Left lobe of liver (tissue), 2 donors: Measurements from ENCODE around the gene RAB13. TPM values are rescaled to one million over a fixed set of nuclear protein-coding genes. Genes with fewer than 3 reads are reported as not detected.

Experiments used
- ATAC-seq: fragments of 200-7000 bp; cut with Tn5 transposase; one replicate; pipeline ENCODE4 v1.9.1; 2020; ENCODE audit warnings: mild to moderate bottlenecking, moderate library complexity
- DNase-seq: peaks from one replicate; pipeline ENCODE4 v3.0.0-alpha.2; 2020; ENCODE audit warnings: low spot score
- total RNA-seq: library from RNA; stranded (reverse); gene quantifications from one replicate; pipeline ENCODE4 v1.2.1, GENCODE V29; 2021
- donor health status: DM: no; HTN: no; CAD: no; lungs with moderate emphysema.
- donor health status: DM: no; HTN: yes; CAD: no.

RAB13 gene
- total RNA-seq, 1 donor from 2014 or later = 46.3 TPM

DNA sequence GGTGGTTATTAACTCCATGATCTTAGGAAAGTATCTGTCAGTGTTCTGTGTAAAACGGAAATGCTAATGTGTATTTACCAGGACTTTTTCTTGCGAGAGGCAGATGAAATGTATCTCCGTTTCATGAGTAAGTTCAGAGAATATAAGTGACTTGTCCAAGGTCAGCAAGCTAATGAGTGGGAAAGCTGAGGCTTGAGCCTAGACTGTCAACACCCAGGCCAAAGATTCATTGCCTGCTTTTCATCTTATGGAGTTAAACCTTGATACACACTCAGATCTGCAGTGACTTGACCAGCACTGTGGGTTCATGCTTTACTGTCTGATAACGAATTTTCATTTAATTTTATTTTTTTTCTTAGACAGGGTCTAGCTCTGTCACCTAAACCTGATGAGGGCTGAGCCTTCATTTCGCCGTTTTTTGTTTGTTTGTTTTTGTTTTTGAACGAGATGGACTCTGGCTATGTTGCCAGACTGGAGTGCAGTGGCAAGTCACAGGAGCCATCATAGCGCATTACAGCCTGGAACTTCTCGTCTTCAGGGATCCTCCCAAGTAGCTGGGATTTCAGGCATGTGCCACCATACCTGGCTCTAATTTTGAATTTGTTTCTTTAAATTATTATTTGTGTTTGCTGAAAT lies 7.7 kb downstream of the RAB13 start:
- ATAC-seq (peak; percentile 5), DNase-seq (no peak)

DNA sequence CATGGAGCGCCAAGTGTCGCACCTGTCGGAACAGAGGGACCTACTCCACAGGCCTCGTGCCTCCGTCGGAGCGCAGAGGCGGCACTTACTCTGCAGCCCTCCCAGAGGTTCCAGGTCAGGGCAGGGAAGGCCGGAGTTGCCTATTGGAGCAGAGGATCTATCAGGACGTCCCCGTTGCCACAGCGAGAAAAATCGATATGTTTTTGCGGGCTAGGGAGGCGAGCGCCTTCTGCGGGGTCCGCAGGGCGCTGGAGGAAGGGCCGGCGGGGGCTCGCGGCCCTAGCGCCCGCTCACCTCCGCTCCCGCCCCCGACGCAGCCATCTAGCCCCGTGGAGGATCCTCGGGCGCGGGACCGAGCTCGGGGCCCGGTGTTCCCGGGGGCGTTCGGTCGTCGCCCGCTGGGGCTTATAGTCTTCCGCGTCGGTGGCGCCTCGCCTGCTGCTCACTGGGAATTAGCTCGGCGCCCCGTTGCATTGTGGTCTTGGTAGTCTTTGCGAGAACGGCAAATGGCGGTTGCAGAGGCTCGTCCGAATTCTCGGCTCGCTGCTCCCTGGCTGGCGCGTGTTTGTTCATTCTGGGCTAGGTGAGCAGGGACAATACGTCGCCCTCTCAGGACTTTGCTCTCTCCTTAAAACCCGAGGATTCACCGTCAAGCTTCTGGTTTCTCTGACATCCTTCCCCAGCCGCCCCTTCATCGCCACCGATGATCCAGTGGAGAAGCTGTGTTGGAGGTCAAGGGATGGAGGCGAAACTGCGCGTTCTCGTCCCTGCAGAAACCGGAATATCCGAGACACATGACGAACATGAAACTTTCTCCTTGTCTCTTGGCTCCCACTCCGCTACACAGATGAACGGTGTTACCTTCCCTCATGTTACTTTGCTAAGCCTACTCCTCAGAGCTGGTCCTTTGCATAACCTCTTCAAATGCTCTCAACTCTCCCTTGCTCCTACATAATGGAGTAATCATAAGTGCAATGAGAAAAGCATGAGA lies 8.6 kb downstream of the RAB13 start, which contains the start of gene JTB:
Gene JTB, minus strand, starts transcription at position 425 of the 991 bp plus-strand sequence. Its CDS starts 422 bp downstream, at position 3.
- DNase-seq = peak; percentile 93
- peak; percentile 93 for ATAC-seq

DNA sequence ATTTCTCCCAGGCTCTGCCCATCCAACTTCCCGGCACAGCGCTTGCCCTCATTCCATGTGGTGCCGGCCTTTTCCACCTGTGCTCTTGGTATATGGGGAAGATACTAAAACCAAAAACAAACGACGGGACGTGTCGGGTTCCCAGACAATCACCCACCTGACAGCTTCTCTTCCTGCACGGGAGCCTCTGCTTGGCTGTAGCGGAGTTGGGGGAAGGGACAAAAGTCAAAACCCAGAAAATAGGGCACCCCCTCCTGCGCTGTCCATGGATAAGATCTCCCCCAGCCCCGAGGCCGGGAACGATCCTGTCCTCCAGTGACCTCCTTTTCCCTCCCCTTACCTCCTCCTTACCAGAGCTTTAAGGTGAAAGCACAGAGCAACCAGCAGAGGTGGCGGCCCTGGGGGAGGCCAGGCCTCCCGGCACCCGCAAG lies 9.3 kb downstream of the RAB13 start:
- ATAC-seq = no peak
- no peak for DNase-seq

DNA sequence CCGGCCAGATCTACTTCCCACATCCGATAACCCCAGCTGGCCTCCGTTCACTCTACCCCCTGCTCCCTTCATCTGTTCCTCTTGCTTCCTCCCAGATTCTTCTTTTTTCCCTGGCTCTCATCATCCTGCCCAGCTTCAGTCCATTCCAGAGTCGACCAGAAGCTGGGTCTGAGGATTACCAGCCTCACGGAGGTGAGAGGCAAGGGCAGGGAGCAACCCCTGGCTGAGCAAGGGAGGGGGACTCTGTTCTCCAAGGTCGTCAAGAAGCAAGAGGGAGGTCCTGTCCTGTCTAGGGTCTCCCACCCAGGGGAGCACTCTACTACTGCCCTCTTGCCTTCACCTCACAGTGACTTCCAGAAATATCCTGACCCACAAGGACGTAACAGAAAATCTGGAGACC lies 12.6 kb downstream of the RAB13 start:
- no peak for ATAC-seq
- DNase-seq = no peak

DNA sequence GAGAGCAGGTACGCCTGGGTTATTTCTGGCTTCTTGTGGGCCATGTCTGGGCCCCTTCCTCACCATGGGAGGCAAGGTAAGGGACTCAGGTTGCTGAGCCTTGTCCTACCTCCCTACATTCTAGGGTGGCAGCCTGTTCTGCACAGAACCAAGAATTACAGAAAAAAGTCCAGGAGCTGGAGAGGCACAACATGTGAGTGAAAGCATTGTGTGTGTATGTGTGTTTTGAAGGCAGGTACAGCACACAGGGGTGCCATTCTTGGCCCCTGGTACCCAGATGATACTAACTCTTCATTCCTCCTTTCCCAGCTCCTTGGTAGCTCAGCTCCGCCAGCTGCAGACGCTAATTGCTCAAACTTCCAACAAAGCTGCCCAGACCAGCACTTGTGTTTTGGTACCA lies 13.1 kb downstream of the RAB13 start:
- ATAC-seq (no peak), DNase-seq (no peak)

DNA sequence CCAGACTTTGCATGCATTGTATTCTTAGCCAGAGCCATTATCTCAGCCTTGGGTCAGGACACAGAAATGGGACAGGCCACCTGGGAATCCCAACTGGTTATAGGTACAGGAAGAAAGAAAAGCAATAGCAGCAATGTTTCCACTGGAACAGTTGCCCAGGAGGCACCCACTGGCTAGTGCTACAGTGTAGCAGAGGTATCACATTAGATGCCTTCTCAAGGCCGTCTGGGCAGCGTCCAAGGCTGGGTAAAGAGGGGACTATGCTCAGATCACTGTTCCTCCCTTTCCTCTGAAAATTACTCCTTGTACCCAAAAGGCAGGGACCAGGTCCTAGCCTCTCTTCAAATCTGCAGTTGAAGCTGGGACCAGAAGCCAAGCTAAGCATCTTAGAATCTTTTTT lies 15.8 kb downstream of the RAB13 start:
- no peak for ATAC-seq

DNA sequence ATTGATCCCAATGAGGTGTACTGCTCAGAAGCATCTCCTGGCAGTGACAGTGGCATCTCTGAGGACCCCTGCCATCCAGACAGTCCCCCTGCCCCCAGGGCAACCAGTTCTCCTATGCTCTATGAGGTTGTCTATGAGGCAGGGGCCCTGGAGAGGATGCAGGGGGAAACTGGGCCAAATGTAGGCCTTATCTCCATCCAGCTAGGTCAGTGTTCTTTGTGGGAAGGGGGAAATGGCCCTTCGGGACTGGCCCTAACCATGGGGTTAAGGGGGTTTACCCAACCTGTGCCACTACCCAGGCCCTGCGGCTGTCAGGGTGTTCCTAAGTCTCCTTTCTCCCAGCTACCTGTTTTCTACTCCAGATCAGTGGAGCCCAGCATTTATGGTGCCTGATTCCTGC lies 17.2 kb downstream of the RAB13 start:
- no peak for DNase-seq
- ATAC-seq = no peak

More for the DNA sequence above, 15.8 kb downstream of the RAB13 start:
- DNase-seq = no peak

DNA sequence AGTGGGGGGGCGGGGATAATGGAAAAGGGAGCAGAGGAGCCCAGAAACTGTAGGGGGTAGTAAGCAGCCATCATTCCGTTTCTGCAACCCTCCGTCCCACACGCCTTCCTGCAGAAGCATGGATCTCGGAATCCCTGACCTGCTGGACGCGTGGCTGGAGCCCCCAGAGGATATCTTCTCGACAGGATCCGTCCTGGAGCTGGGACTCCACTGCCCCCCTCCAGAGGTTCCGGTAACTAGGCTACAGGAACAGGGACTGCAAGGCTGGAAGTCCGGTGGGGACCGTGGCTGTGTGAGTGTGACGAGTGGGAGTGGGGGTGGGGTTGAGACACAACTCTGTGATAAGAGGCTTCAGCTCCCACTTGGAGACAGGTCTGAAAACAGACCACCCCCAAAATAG lies 17.7 kb downstream of the RAB13 start:
- ATAC-seq = no peak
- DNase-seq = no peak

DNA sequence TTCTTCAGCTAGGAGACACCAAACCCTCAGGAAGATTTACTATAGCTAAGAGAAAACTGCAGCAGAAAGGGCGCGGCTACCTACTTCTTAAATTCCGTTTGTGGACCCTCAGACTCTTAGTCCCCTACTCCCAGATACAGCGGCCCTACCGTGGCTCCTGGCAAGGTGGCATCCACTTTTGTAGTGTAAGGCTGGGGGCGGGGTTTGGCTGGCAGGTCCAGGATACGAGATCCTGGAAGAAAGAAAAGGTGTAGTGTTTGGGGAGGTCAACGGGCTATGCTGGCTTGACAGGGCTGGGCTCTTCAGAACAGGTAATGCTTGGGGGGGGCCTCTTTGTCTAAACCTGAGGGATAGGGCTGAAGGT lies 18.2 kb downstream of the RAB13 start:
- DNase-seq (peak; percentile 65), ATAC-seq (peak; percentile 5)

DNA sequence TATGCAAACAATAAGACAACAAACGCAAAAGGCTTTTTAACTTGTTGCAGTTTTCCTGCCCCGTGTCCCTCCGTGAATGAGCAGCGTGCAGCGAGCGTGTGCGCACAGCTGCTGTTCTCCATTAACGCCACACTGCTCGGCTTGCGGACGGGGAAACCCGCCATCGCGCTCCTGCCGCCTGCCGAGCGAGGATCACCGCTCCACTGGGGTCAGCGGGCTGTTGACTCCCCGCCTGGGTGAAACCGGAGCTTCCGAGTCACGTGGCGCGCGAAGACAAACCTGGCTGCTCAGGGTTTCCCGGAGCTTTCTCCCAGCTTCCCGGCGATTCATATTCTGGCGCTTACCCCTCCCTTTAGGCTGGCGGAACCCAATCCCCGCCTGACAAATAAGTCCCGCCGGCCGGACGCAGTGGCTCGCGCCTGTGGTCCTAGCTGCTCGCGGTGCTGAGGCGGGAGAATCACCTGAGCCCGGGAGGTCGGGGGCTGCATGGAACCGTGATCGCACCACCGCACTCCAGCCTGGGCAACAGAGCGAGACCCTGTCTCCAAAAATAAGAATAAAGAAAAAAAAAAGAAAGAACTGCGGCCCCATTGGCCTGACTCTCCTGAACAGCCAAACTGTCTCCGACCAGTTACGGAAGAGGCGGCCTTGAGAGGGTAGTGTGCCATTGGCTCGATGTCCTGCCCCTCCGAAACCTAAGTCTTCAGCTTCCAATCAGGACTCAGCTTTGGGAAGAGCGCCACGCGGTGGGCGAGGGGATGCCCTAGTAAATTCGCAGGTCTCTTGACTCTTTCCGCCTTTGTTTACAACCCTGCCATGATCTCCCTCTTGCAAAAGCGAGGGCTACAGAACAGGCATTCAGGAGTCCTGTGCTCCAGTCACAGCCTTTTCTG lies 18.8 kb downstream of the RAB13 start, which contains the start of gene CREB3L4:
Gene CREB3L4, plus strand, starts transcription at position 796 of the 893 bp plus-strand sequence. CDS start 624 bp downstream, outside the sequence.
- ATAC-seq = peak; percentile 77

DNA sequence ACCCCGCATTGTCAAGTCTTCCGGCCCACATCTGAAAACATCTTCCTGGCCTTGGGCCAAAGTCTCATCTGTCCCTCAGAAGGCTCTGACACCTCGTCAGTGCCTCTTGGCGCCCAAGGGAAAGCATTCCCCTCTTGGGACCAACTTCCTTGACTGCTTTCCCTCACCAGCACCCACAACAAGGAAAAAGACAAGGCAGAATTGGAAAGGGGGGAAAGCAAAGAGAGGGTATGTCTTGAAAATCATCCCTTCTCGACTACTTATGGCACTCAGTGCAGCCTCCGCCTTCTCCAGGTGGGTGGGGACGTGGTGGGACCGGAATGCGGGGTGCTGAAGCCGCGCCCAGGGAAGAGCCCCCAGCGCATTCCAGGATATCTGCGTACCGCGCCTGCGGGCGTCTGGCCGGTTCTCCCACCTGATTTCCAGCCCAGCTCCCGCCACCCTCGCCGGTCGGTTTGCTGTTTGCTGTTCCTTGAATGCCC lies 22.2 kb downstream of the RAB13 start:
- ATAC-seq = no peak
- DNase-seq = no peak

More for the DNA sequence above, 18.8 kb downstream of the RAB13 start, which contains the start of gene CREB3L4:
- DNase-seq = peak; percentile 94

DNA sequence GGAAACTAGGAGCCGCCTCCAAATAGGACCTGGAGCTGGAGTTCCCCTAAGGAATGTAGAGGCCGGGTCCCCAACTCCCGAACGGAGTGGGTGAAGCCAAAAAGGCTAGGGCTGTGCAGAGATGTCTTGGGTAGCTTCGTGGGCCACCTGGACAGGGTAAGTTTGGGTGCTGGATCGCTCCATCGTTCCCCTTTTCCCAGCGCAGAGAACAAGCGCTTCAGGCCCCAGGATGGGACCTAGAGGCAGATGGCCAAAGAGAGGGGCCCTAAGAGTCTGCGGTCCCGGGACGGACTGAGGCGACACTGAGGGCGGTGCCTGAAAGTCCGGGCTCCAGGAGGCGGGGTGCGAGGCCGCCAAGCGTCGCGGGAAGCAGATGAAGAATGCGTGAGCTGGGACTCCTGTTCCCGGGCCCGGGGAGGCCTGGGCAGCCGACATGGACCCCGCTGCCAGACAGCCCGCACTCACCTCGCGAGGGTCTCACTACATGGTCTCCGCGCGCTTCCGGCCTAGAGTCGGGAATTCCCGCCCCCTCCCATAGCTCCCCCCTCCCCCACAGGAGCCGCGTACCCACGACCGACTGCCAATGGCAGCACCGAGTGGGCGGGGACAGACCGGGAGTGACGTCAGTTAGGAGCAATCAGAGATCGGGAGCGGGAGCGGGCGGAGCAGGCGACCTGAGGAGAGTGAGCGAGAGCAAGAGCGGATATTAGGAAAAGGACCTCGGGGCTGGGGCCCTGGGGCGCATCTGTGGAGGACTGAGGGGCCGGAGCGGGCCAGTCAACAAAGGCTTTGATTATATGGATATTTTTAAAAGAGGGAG lies 22.9 kb downstream of the RAB13 start, which contains the start of gene SLC39A1:
Gene SLC39A1, minus strand, starts transcription at position 508 of the 820 bp plus-strand sequence. CDS start 822 bp downstream, outside the sequence.
- peak; percentile 77 for ATAC-seq
- DNase-seq = peak; percentile 99

DNA sequence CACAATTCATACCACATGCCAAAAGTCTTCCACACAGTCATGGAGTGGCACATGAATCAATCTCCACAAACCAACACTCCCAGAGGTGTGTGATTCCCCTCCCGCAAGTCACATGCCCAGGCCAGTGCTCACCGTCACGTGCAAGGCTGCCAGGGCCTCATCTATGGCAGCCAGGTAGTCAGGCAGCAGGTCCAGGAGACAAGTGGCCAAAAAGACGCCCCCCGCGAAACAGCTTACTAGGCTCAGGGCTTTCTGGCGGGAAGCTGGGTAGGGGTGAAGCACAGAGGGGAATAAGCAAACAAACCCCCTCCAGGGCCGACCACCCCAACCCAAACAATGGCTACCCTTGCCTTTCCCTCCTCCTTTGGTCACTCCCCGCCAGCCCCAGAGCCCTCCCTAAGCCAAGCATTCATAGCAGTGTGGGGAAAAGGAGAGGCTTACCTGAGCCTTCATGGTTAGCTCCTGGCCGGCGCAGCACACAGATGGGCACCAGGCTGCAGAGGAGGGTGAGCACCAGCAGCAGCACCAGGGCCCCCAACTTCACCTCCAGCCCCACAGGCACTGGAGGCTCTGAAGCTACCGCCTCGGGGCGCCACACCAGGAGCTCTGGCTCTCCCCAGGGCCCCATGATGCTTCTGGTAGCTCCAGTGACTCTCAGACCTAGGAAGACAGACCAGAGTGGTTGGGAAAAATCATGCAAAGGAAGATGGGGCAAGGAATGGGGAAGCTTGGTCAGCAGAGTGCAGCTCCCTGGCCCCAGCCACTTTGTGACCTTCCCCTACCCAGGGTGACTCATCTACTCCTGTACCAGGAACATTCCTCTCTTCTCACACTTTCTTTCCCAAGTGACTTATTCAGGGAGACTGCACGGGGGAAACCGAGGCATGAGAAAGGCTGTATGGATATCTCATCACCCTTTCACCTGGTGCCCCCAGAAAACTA lies 23.8 kb downstream of the RAB13 start:
- DNase-seq (no peak), ATAC-seq (no peak)

DNA sequence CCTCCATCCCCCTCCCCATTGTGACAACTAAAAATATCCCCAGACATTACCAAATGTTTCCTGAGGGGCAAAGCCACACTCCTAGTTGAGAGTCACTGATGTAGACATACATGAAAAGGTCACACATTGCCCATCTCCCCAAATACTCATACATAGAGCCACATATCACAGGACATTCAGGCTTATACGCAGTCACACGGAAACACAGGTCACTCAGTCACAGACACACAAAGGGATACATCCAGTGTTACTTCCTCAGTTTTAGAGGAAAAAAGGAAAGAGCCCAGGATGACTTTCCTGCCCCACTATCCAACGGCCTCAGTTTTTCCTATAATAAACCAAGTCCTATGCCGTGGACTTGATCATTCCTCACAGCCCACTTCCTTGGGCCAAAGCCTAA lies 24.7 kb downstream of the RAB13 start:
- ATAC-seq = no peak
- DNase-seq = no peak

DNA sequence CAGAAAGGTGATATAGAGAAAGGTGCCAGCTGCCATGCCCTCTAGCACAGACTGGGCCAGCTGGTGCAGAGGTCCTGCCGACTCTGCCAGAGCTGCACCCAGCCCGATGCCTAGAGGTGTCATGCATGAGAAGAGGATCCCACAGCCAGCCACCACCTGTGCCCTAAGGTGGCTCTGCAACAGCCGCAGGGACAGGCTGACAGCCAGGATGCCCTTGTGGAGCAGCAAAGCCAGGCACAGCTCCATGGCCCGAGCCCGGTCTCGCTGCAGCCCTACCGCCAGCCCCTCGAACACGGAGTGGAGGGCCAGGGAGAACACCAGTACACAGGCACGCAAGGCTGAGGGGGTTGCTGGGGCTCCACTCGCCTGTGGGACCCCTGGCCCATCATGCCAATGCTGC lies 25.9 kb downstream of the RAB13 start:
- DNase-seq (no peak), ATAC-seq (no peak)

DNA sequence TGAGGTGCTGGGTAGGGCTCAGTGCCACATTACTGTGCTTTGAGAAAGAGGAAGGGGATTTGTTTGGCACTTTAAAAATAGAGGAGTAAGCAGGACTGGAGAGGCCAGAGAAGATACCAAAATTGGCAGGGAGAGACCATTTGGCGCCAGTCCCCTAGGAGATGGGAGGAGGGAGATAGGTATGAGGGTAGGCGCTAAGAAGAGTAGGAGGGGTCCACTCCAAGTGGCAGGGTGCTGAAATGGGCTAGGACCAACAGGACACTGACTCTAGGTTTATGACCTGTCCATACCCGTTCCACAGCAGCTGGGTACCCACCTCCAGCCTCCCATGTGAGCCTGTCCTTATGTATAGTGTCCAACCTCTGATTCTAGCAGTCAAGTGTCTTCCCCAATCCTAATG lies 26.7 kb downstream of the RAB13 start:
- no peak for DNase-seq
- ATAC-seq = no peak

DNA sequence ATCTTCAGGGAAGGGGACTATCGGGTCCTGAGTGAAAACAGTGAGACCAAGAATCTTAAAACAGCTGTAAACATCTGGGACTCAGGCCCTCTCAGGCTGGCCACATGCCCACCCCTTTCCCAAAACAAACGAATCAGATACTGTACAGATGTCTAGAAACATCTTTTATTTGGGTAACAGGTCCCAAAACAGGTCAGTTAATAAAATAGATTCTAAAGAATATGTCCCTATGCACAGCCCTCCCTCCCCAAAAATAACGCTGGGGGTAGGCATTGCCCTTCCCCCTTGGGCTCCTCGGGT lies 27.2 kb downstream of the RAB13 start:
- DNase-seq (no peak), ATAC-seq (no peak)

DNA sequence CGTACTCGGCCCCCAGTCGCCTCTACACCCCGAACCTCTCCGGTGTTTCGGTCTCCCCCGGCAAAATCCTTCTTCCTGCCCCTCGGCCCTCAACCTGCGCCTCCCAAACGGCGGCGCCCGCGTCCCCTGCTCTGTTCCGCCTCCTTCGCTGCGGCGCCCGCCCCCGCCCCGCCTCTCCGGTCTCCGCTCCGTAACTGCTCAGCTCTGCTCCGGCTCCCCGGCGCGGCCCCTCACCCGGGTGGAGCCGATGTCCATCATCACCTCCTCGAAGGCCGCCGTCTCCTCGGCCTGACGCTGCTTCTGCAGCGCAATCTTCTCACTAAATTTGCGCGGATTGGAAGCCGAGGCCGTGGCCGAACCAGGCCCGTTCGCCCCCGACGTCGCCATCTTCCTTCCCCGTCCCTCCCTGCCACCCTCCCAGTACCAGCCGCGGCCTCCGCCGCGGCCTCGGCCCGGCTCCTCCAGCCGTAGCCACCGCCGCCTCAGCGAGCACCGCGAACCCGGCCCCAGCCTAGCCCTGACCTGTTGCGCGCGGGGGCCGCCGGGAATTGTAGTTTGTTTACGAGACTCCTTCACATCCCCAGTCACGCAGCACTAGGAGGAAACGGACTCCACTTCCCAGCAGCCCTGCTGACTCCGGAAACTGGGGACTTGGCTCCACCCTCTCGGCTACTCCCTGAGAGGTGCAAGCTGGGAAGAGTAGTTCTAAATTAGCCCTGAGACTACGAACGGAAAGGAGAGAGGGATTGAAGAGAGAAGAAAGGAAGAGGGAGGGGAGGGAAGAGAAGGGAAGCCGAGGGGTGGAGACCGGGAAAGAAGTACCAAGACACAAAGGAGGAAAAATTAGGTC lies 27.8 kb downstream of the RAB13 start, which contains the start of gene CRTC2:
Gene CRTC2, minus strand, starts transcription at position 502 of the 850 bp plus-strand sequence. Its CDS starts 115 bp downstream, at position 387.
- DNase-seq (peak; percentile 99), ATAC-seq (peak; percentile 80)
